ENCODE data around the gene SMURF1. TPM values are rescaled to one million over a fixed set of nuclear protein-coding genes. Genes with fewer than 3 reads are reported as not detected.
A peak's percentile ranks its signal among the peaks of the same experiment; 100 is the strongest.

Gene SMURF1
- total RNA-seq, 1 donor from 2014 or later, result 30.2 TPM

DNA sequence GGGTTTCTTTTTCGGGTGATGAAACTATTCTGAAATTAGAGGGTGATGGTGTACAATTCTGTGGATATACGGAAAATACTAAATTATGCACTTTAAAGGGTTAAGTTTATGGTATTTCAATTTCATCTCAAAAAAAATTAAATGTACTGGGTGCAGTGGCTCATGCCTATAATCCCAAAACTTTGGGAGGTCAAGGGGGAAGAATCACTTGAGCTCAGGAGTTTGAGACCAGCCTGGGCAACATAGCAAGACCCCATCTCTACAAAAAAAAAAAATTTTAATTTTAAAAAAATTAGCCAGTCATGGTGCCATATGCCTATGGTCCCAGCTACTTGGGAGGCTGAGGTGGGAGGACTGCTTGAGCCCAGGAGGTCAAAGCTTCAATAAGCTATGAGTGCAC, 57.0 kb downstream of the SMURF1 start:
- TF ChIP-seq, protein P1, sequence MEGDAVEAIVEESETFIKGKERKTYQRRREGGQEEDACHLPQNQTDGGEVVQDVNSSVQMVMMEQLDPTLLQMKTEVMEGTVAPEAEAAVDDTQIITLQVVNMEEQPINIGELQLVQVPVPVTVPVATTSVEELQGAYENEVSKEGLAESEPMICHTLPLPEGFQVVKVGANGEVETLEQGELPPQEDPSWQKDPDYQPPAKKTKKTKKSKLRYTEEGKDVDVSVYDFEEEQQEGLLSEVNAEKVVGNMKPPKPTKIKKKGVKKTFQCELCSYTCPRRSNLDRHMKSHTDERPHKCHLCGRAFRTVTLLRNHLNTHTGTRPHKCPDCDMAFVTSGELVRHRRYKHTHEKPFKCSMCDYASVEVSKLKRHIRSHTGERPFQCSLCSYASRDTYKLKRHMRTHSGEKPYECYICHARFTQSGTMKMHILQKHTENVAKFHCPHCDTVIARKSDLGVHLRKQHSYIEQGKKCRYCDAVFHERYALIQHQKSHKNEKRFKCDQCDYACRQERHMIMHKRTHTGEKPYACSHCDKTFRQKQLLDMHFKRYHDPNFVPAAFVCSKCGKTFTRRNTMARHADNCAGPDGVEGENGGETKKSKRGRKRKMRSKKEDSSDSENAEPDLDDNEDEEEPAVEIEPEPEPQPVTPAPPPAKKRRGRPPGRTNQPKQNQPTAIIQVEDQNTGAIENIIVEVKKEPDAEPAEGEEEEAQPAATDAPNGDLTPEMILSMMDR (IDR thresholded peaks at IDR 0.05), result no peak
- no peak for DNase-seq (ENCODE audit: low spot score)
- H3K9me3 Mint-ChIP-seq (ENCODE audit: low read depth), result peaks cover 5% of the 10 kb centered on the region
- no peak overlapping the region for H3K4me3 Mint-ChIP-seq (ENCODE audit: unreplicated experiment)
- H3K4me1 Mint-ChIP-seq (ENCODE audit: low read depth), result peaks cover 55% of the 10 kb centered on the region
- H3K36me3 Mint-ChIP-seq (ENCODE audit: low read depth), result peaks cover 7% of the 10 kb centered on the region
- no peak overlapping the region for H3K27ac Mint-ChIP-seq (ENCODE audit: unreplicated experiment)
- H3K27me3 Mint-ChIP-seq (ENCODE audit: low read depth), result no peaks in the 10 kb centered on the region

DNA sequence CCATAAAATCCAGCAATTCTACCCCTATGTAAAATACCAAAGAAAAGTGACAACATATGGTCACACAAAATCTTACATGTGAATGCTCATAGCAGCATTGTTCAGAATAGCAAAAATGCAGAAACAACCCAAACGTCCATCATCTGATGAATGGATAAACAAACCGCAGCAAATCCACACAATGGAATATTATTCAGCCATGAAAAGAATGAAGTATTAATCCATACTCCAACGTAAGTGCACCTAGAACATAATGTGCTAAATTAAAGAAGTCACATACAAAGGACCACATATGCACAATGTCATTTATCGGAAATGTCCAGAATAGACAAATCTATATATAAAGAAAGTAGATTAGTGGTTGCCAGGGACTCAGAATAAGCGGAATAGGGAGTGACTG, 57.4 kb downstream of the SMURF1 start:
- TF ChIP-seq, protein P1 (IDR thresholded peaks at IDR 0.05), result no peak
- DNase-seq (ENCODE audit: low spot score), result no peak
- Mint-ChIP-seq H3K4me3 (ENCODE audit: unreplicated experiment) (no peak overlapping the region), H3K9me3 (ENCODE audit: low read depth) (peaks cover 5% of the 10 kb centered on the region), H3K27ac (ENCODE audit: unreplicated experiment) (no peak overlapping the region), H3K27me3 (ENCODE audit: low read depth) (no peaks in the 10 kb centered on the region), H3K36me3 (ENCODE audit: low read depth) (peaks cover 7% of the 10 kb centered on the region), H3K4me1 (ENCODE audit: low read depth) (peaks cover 52% of the 10 kb centered on the region)

DNA sequence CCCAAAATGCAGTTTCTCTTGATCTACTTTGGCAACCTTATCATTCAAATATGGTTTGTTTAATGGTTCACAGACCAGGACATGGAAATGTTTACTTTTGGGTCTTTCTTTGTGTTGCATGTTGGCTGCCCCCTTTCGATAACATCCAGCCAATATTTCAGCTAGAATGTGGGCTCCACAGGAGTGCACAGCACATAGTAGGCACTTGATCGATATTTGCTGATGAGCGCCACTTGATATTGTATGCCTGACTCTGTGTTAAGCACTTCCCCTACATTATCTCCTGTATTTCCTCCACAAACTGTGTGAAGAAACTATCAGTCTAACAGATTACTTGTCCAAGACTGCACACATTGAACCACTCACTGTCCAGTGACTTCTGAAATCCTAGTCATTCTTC, 60.2 kb downstream of the SMURF1 start:
- peaks cover 9% of the 10 kb centered on the region for H3K36me3 Mint-ChIP-seq (ENCODE audit: low read depth)
- H3K4me1 Mint-ChIP-seq (ENCODE audit: low read depth), result peaks cover 54% of the 10 kb centered on the region
- no peaks in the 10 kb centered on the region for H3K27me3 Mint-ChIP-seq (ENCODE audit: low read depth)
- no peak overlapping the region for H3K4me3 Mint-ChIP-seq (ENCODE audit: unreplicated experiment)
- H3K9me3 Mint-ChIP-seq (ENCODE audit: low read depth), result peaks cover 5% of the 10 kb centered on the region
- no peak for DNase-seq (ENCODE audit: low spot score)
- TF ChIP-seq, protein P1 (IDR thresholded peaks at IDR 0.05), result no peak
- no peak overlapping the region for H3K27ac Mint-ChIP-seq (ENCODE audit: unreplicated experiment)

DNA sequence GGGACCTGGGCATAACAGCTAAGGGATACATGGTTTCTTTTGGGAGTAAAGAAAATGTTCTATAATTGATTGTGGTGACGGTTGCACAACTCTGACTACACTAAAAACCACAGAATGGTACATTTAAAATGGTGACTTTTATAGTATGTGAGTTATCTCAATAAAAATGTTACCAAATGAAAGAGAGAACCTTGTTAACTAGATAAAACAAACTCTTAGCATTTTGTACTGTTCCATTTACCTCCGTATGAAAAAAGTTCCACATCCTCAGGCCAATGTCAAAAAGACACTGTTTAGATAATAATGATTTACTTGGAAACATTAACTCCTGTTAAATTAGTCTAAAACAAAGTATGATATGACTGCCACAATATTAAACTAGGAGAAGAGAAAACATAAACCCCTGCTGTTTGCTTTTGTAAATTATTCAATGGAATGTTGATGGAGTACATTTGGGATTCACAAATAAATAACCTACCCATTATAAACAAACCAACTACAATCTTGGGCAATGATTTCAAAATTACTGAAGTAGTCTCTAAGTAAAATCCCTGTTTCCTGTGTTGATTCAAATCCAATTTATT, 60.7 kb downstream of the SMURF1 start:
- H3K27ac Mint-ChIP-seq (ENCODE audit: unreplicated experiment), result peak overlapping the region; percentile 13
- no peaks in the 10 kb centered on the region for H3K27me3 Mint-ChIP-seq (ENCODE audit: low read depth)
- peaks cover 5% of the 10 kb centered on the region for H3K9me3 Mint-ChIP-seq (ENCODE audit: low read depth)
- no peak for DNase-seq (ENCODE audit: low spot score)
- no peak overlapping the region for H3K4me3 Mint-ChIP-seq (ENCODE audit: unreplicated experiment)
- peaks cover 6% of the 10 kb centered on the region for H3K36me3 Mint-ChIP-seq (ENCODE audit: low read depth)
- TF ChIP-seq, protein P1 (IDR thresholded peaks at IDR 0.05), result no peak
- peaks cover 55% of the 10 kb centered on the region for H3K4me1 Mint-ChIP-seq (ENCODE audit: low read depth)

DNA sequence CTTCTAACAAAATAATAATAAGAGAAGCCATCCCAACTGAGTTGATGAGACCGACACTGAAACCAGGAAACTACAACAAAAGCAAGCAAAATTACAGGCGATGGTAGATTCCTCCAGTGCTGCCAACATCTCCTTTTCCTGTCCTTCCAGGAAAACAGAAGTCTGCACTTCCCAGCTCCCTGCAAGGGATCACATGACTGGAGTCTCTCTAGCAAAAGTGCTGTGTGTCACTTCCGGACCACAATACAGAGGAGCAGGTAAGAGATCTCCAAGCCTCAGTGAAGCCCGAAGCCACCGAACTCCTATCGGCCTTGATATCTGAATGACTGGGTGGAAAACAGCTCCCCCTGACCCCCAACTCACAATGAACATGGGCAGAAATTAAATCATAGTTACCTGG, 63.2 kb downstream of the SMURF1 start:
- Mint-ChIP-seq H3K4me3 (ENCODE audit: unreplicated experiment) (no peak overlapping the region), H3K9me3 (ENCODE audit: low read depth) (no peaks in the 10 kb centered on the region), H3K27ac (ENCODE audit: unreplicated experiment) (no peak overlapping the region)

More for the DNA sequence above, 63.2 kb downstream of the SMURF1 start:
- DNase-seq (ENCODE audit: low spot score), result no peak
- TF ChIP-seq, protein P1 (IDR thresholded peaks at IDR 0.05), result no peak
- Mint-ChIP-seq H3K4me1 (ENCODE audit: low read depth) (peaks cover 62% of the 10 kb centered on the region), H3K27me3 (ENCODE audit: low read depth) (no peaks in the 10 kb centered on the region), H3K36me3 (ENCODE audit: low read depth) (peaks cover 4% of the 10 kb centered on the region)

All from chondrocyte (in vitro differentiated cells).